Tibial artery (tissue), 4 donors: ENCODE data around the gene COL4A6.

Source experiments
- DNase-seq, 2 donors: peaks; one replicate each; pipeline ENCODE4 v3.0.0-alpha.2; 2019
- H3K27ac ChIP-seq, 2 donors: fragments of 200-600 bp; sonication (generic) in 1 of 2; 1 replicate in 1 of 2; 2 replicates in 1 of 2; pipeline ENCODE4 v1.5.1; 2018 to 2019; ENCODE audit warnings: mild to moderate bottlenecking in 1 of 2
- H3K27me3 ChIP-seq, 2 donors: fragments of 200-600 bp; sonication (generic) in 1 of 2; one replicate each; pipeline versions ENCODE4 v1.5.1 to v1.6.0; 2016 to 2019
- H3K36me3 ChIP-seq, 3 donors: fragments of 200-600 bp; sonication (generic) in 2 of 3; one replicate each; pipeline ENCODE4 v1.5.1; 2016 to 2019; ENCODE audit warnings: mild to moderate bottlenecking in 2 of 3
- H3K4me1 ChIP-seq, 4 donors: fragments of 200-600 bp; sonication (generic) in 2 of 4; 1 replicate in 3 of 4; 2 replicates in 1 of 4; pipeline ENCODE4 v1.5.1; 2016 to 2019
- H3K4me3 ChIP-seq, 2 donors: fragments of 200-600 bp; sonication (generic) in 1 of 2; 1 replicate in 1 of 2; 2 replicates in 1 of 2; pipeline ENCODE4 v1.5.1; 2018 to 2019; ENCODE audit warnings: mild to moderate bottlenecking in 2 of 2
- H3K9me3 ChIP-seq, 3 donors: fragments of 200-600 bp; sonication (generic) in 1 of 3; one replicate each; pipeline ENCODE4 v1.5.1; 2016 to 2019
- intact Hi-C: fragments of 100-400 bp; cut with DNase I; formaldehyde crosslinking; loops from one replicate; pipeline ENCODE4 v1.15.0; 2023; ENCODE audit warnings: low total_unique reads
- TF ChIP-seq, protein P1 (sequence below), 2 experiments: fragments of 200-600 bp in 1 of 2; fragments of 450-650 bp in 1 of 2; IDR thresholded peaks; one replicate each; pipeline ENCODE4 v1.5.1; 2017 to 2019; ENCODE audit warnings: antibody characterized with exemption in 2 of 2, mild to moderate bottlenecking in 1 of 2, moderate library complexity in 1 of 2

The COL4A6 gene

DNA sequence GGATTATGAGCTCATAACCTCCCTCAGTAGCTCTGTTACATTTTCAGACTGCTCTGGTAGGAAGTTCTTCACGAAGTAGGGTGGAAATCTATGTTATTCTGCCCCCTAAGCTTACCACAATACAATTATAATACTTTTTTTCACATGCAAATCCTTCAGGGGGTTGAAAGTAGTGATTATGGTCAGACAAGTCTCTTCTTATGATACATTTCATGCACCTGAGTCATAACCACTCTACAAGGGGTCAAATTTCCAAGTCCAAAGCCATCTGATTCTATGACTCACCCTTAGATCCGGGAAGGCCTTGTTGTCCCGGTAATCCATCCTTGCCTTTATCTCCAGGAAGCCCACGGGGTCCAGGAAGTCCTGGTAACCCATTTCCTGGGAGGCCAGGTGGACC, 251.4 kb downstream of the COL4A6 start:
- no peak overlapping the region for H3K4me3 ChIP-seq
- DNase-seq = no peak
- intact Hi-C loops = no loop called here
- H3K27me3 ChIP-seq = no peaks in the 10 kb centered on the region
- TF ChIP-seq, protein P1, sequence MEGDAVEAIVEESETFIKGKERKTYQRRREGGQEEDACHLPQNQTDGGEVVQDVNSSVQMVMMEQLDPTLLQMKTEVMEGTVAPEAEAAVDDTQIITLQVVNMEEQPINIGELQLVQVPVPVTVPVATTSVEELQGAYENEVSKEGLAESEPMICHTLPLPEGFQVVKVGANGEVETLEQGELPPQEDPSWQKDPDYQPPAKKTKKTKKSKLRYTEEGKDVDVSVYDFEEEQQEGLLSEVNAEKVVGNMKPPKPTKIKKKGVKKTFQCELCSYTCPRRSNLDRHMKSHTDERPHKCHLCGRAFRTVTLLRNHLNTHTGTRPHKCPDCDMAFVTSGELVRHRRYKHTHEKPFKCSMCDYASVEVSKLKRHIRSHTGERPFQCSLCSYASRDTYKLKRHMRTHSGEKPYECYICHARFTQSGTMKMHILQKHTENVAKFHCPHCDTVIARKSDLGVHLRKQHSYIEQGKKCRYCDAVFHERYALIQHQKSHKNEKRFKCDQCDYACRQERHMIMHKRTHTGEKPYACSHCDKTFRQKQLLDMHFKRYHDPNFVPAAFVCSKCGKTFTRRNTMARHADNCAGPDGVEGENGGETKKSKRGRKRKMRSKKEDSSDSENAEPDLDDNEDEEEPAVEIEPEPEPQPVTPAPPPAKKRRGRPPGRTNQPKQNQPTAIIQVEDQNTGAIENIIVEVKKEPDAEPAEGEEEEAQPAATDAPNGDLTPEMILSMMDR (IDR thresholded peaks at IDR 0.05) = no peak
- H3K9me3 ChIP-seq = no peaks in the 10 kb centered on the region
- H3K4me1 ChIP-seq = no peaks in the 10 kb centered on the region
- H3K27ac ChIP-seq = no peak overlapping the region
- H3K36me3 ChIP-seq = peaks cover 0 to 11% (median 0%) of the 10 kb centered on the region in 3 donors

DNA sequence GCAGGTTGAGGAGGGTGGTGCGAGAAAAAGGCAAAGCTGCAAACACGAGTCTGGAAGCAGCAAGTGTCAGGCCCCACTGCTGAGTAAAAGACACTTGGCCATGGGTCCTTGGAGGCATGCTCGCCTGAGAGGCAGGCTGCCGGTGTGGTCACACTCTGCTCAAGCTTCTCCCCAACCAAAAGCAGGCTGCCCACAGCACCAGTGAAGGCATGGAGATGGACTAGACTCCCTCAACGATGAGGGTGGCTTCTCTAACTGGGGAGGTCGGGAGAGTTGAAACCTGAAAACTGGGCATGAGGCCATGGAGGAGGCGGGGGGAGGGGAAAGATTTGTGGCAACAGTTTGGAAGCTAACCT, 260.1 kb downstream of the COL4A6 start:
- Histone ChIP-seq H3K9me3 (no peaks in the 10 kb centered on the region), H3K27me3 (no peaks in the 10 kb centered on the region), H3K36me3 (peaks cover 0 to 6% (median 0%) of the 10 kb centered on the region in 3 donors), H3K4me1 (no peaks in the 10 kb centered on the region), H3K27ac (no peak overlapping the region), H3K4me3 (no peak overlapping the region)
- no peak for DNase-seq
- TF ChIP-seq, protein P1 (IDR thresholded peaks at IDR 0.05) = no peak
- intact Hi-C loops = no loop called here

DNA sequence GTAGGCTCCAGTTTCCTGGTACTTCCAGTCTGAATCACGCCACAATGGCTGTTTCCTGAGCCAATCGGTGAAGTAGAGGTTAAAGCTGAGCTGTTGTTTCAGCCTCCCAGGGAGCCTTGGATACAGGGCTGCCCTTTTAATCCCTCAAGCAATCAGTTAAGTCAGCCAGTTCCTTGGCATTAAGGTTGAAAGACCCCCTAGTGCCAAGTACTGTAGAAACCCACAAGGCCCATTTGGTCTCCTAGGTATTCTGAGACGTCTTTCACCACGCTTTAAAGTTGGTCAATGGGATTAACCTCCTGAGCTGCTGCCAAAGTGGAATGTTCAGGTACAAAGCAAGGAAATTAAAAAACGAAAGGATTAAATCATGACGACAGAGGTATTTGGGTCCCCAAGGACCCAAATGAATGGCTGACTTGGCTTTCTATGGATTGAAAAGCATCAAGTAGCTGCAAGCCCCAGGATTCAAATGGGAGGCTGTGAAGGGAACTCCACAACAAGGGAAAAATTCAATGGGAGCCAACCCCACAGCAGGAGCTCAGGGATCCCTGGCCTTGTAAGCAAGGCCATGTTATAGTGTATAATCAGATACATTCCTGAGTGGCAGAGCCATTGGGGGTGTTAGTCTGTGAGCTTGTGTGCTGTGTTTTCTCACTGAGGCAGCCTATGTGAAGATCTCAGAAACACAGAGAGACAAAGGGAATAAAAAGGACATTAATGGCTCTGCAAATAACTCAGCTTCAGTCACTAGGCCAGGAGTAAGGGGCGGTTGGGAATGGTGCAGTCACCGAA, 260.7 kb downstream of the COL4A6 start:
- intact Hi-C loops = no loop called here
- DNase-seq = no peak

DNA sequence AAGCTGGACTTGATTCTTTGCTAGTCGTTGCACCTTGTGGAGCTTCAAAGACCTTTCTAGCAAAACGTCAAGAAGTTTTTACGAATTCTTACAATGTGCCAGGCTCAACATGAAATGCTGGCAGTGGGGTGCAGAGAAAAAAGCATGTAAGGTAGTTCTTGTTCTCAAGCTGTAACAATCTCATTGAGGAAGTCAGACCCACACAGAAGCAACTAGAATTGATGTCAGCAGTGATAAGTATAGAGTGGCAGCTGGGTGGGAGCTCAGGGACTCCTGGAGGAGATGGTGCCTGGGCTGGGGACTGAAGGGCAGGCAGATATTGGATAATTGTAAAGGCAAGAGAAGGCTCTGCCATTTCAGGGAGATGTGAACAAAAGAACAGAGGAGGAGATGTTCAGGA, 264.3 kb downstream of the COL4A6 start:
- Histone ChIP-seq H3K36me3 (peaks cover 0 to 10% (median 0%) of the 10 kb centered on the region in 3 donors), H3K4me3 (no peak overlapping the region), H3K9me3 (no peaks in the 10 kb centered on the region), H3K27ac (no peak overlapping the region), H3K27me3 (no peaks in the 10 kb centered on the region), H3K4me1 (no peaks in the 10 kb centered on the region)
- no peak for DNase-seq
- TF ChIP-seq, protein P1 (IDR thresholded peaks at IDR 0.05) = no peak
- intact Hi-C loops = no loop called here

More for the DNA sequence above, 260.7 kb downstream of the COL4A6 start:
- Histone ChIP-seq H3K4me1 (no peaks in the 10 kb centered on the region), H3K36me3 (peaks cover 0 to 8% (median 0%) of the 10 kb centered on the region in 3 donors), H3K27me3 (no peaks in the 10 kb centered on the region), H3K4me3 (no peak overlapping the region), H3K9me3 (no peaks in the 10 kb centered on the region), H3K27ac (no peak overlapping the region)
- TF ChIP-seq, protein P1 (IDR thresholded peaks at IDR 0.05) = no peak

DNA sequence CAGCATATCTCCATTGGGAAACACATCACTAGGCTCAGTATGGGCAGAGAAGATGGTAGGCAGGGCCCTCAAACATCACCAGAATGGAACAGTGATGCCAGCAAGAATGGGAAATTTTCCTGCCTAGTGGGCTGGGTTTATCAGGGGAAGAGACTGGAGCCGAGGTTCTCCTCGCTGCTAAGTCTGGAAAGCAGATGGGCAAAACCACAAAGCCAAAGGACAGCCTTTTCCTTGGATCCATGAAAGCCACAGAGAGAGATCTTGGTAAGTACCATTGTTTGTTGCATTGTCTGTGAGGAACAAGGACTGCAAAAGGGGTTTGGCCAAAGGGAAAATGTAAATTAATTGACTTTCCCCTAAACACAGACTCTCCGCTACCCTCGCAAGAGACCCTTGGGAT, 266.6 kb downstream of the COL4A6 start:
- no peak overlapping the region for H3K4me3 ChIP-seq
- intact Hi-C loops = no loop called here
- no peaks in the 10 kb centered on the region for H3K27me3 ChIP-seq
- no peak for DNase-seq
- no peaks in the 10 kb centered on the region for H3K4me1 ChIP-seq
- peaks cover 0 to 10% (median 0%) of the 10 kb centered on the region in 3 donors for H3K36me3 ChIP-seq
- no peak overlapping the region for H3K27ac ChIP-seq
- H3K9me3 ChIP-seq = no peaks in the 10 kb centered on the region
- TF ChIP-seq, protein P1 (IDR thresholded peaks at IDR 0.05) = no peak
